GM12878 (cell line): ENCODE data around the gene PRM3. TPM values are rescaled to one million over a fixed set of nuclear protein-coding genes. Genes with fewer than 3 reads are reported as not detected.

Experiments
- ATAC-seq: fragments of 200-7000 bp; cut with Tn5 transposase; 3 replicates; pipeline ENCODE4 v1.9.1; 2020; ENCODE audit warnings: mild to moderate bottlenecking, moderate library complexity
- BruUV-seq: library from RNA; stranded (reverse); fragments of 400-500 nt; replicated peaks from 2 replicates; lab custom pipeline; 2021; lab: Mats Ljungman, UMichigan
- CTCF ChIA-PET: fragments of 300-600 bp; sonication (Branson Sonifier 250); formaldehyde crosslinking; extraction: SDS; loops from one replicate; lab custom pipeline; 2021; ENCODE audit warnings: inconsistent platforms; lab: Yijun Ruan, JAX
- POLR2A ChIA-PET: fragments of 350-600 bp; formaldehyde crosslinking; extraction: SDS; loops from one replicate; lab custom pipeline; 2021; ENCODE audit warnings: inconsistent platforms; lab: Charles Lee
- RAD21 ChIA-PET: fragments of 300-600 bp; sonication (Branson Sonifier 250); formaldehyde crosslinking; loops from one replicate; lab custom pipeline; 2023; ENCODE audit warnings: antibody characterized with exemption; ENCODE audit not compliant: unreplicated experiment; lab: Charles Lee
- SMC1A ChIA-PET: fragments of 300-600 bp; sonication (Branson Sonifier 250); formaldehyde crosslinking; loops from one replicate; lab custom pipeline; 2023; ENCODE audit not compliant: unreplicated experiment, uncharacterized antibody; lab: Charles Lee
- DNase-seq: peaks from one replicate; pipeline ENCODE4 v3.0.0-alpha.2; 2011; ENCODE audit warnings: low read depth, low spot score
- FAIRE-seq: peaks from 3 replicates; lab custom pipeline; 2011; peaks lifted over from hg19 to GRCh38; lab: Jason Lieb, UNC
- H2AFZ ChIP-seq: 2 replicates; pipeline ENCODE4 v1.6.0; 2011; ENCODE audit warnings: low read depth, low read length, control low read depth; ENCODE audit not compliant: control insufficient read depth
- H3K27ac ChIP-seq: 2 replicates; pipeline ENCODE4 v1.5.1; 2011; ENCODE audit warnings: control low read depth; ENCODE audit not compliant: control insufficient read depth, insufficient read depth
- H3K27me3 ChIP-seq, 2 experiments: replicated peaks in 1 of 2; 2 replicates each; pipeline versions ENCODE4 v1.6.0 to v1.6.1; 2011; ENCODE audit warnings: low read length in 1 of 2; ENCODE audit not compliant: control insufficient read depth in 2 of 2, insufficient read depth in 2 of 2
- H3K36me3 ChIP-seq, 2 experiments: 2 replicates each; pipeline ENCODE4 v1.5.1; 2011; ENCODE audit warnings: low read length in 1 of 2; ENCODE audit not compliant: control insufficient read depth in 2 of 2, insufficient read depth in 2 of 2
- H3K4me1 ChIP-seq: 2 replicates; pipeline ENCODE4 v1.6.1; 2011; ENCODE audit warnings: mild to moderate bottlenecking, low read length, moderate library complexity, mixed read lengths; ENCODE audit not compliant: control insufficient read depth, insufficient read depth
- H3K4me2 ChIP-seq: 2 replicates; pipeline ENCODE4 v1.6.0; 2011; ENCODE audit warnings: control low read depth; ENCODE audit not compliant: control insufficient read depth, insufficient read depth
- H3K4me3 ChIP-seq: fragments of 200-600 bp; sonication (generic); 2 replicates; pipeline ENCODE4 v1.5.1; 2016
- H3K79me2 ChIP-seq: 2 replicates; pipeline ENCODE4 v1.6.0; 2011; ENCODE audit warnings: low read length; ENCODE audit not compliant: control insufficient read depth, insufficient read depth
- H3K9ac ChIP-seq: 2 replicates; pipeline ENCODE4 v1.8.0; 2011; ENCODE audit warnings: low read length, control low read depth, mixed read lengths; ENCODE audit not compliant: control insufficient read depth, insufficient read depth
- H3K9me3 ChIP-seq: replicated peaks from 3 replicates; pipeline ENCODE4 v1.5.1; 2011; ENCODE audit warnings: mild to moderate bottlenecking, low read length; ENCODE audit not compliant: control insufficient read depth, insufficient read depth
- H4K20me1 ChIP-seq: 2 replicates; pipeline ENCODE4 v1.6.0; 2011; ENCODE audit not compliant: control insufficient read depth, insufficient read depth
- BHLHE40 ChIP-seq, 2 experiments: fragments of 450-650 bp in 1 of 2; IDR thresholded peaks; 2 replicates each; pipeline ENCODE4 v1.6.1; 2011 to 2017; ENCODE audit warnings: low read depth in 2 of 2, borderline replicate concordance in 1 of 2, improper control_type of control experiment in 1 of 2, low read length in 1 of 2, mild to moderate bottlenecking in 1 of 2
- DPF2 ChIP-seq: fragments of 450-650 bp; IDR thresholded peaks from 2 replicates; pipeline ENCODE4 v1.6.1; 2017; ENCODE audit warnings: mild to moderate bottlenecking
- EGR1 ChIP-seq, 2 experiments: IDR thresholded peaks; 1 replicate in 1 of 2; 2 replicates in 1 of 2; pipeline ENCODE4 v1.6.1; 2011 to 2012; ENCODE audit warnings: low read depth in 2 of 2, low read length in 2 of 2, borderline replicate concordance in 1 of 2, mild to moderate bottlenecking in 1 of 2, moderate library complexity in 1 of 2
- ESRRA ChIP-seq: IDR thresholded peaks from 2 replicates; pipeline ENCODE4 v1.6.1; 2012; ENCODE audit warnings: mild to moderate bottlenecking, low read length, improper control_type of control experiment
- FOXK2 ChIP-seq: fragments of 450-650 bp; IDR thresholded peaks from 2 replicates; pipeline ENCODE4 v1.6.1; 2017; ENCODE audit warnings: mild to moderate bottlenecking, moderate library complexity
- LARP7 ChIP-seq: fragments of 450-650 bp; IDR thresholded peaks from 2 replicates; pipeline ENCODE4 v1.6.1; 2017; ENCODE audit warnings: mild to moderate bottlenecking
- MLLT1 ChIP-seq: fragments of 450-650 bp; IDR thresholded peaks from 2 replicates; pipeline ENCODE4 v1.6.1; 2016; ENCODE audit warnings: mild to moderate bottlenecking
- MTA3 ChIP-seq: IDR thresholded peaks from 2 replicates; pipeline ENCODE4 v1.6.1; 2012; ENCODE audit warnings: low read length, inconsistent platforms, borderline replicate concordance
- MXI1 ChIP-seq: fragments of 150-350 bp; IDR thresholded peaks from 2 replicates; pipeline ENCODE4 v1.6.1; 2011; ENCODE audit warnings: low read depth, mild to moderate bottlenecking, inconsistent platforms, low read length, improper control_type of control experiment
- NKRF ChIP-seq: fragments of 450-650 bp; conservative IDR thresholded peaks from 2 replicates; pipeline ENCODE4 v1.6.1; 2017; ENCODE audit warnings: mild to moderate bottlenecking, moderate library complexity
- POLR2A ChIP-seq: IDR thresholded peaks from 2 replicates; pipeline ENCODE4 v1.6.1; 2011; ENCODE audit warnings: low read depth, mild to moderate bottlenecking, low read length
- POU2F2 ChIP-seq: IDR thresholded peaks from 3 replicates; pipeline ENCODE4 v1.6.1; 2011; ENCODE audit warnings: low read depth, mild to moderate bottlenecking, low read length, borderline replicate concordance
- SREBF1 ChIP-seq: IDR thresholded peaks from 2 replicates; pipeline ENCODE4 v1.6.1; 2012; ENCODE audit warnings: mild to moderate bottlenecking, low read length
- SUZ12 ChIP-seq: fragments of 200-600 bp; sonication (generic); IDR thresholded peaks from one replicate; pipeline ENCODE4 v1.6.1; 2018; ENCODE audit warnings: antibody characterized with exemption, mild to moderate bottlenecking; ENCODE audit not compliant: unreplicated experiment
- TARDBP ChIP-seq: IDR thresholded peaks from 2 replicates; pipeline ENCODE4 v1.6.1; 2016; ENCODE audit warnings: borderline replicate concordance
- TCF7 ChIP-seq: IDR thresholded peaks from 2 replicates; pipeline ENCODE4 v1.6.1; 2014; ENCODE audit warnings: antibody characterized with exemption, borderline replicate concordance
- WRNIP1 ChIP-seq: IDR thresholded peaks from 2 replicates; pipeline ENCODE4 v1.6.1; 2011; ENCODE audit warnings: low read depth, low read length, improper control_type of control experiment, borderline replicate concordance
- YBX1 ChIP-seq: fragments of 450-650 bp; IDR thresholded peaks from 2 replicates; pipeline ENCODE4 v1.6.1; 2016; ENCODE audit warnings: antibody characterized with exemption
- ZNF24 ChIP-seq: fragments of 450-650 bp; IDR thresholded peaks from 2 replicates; pipeline ENCODE4 v1.6.1; 2017; ENCODE audit warnings: antibody characterized with exemption, mild to moderate bottlenecking
- WGBS: methylation state at CpG from one replicate; pipeline ENCODE4 v1.1.6; 2016; ENCODE audit warnings: low lambda C conversion rate; ENCODE audit not compliant: insufficient replicate concordance, insufficient coverage; ENCODE audit errors: missing lambda C conversion rate; 5-methylcytosine and 5-hydroxymethylcytosine counted together
- in situ Hi-C: fragments of 300-500 bp; cut with MboI; formaldehyde crosslinking; loops from 9 replicates; pipeline ENCODE4 v1.14.3; 2018; ENCODE audit warnings: mixed read lengths
- intact Hi-C: fragments of 100-400 bp; cut with micrococcal nuclease; formaldehyde crosslinking; loops from one replicate; pipeline ENCODE4 v1.14.2; 2022; ENCODE audit not compliant: unreplicated experiment
- polyA plus RNA-seq, 11 experiments: library from polyadenylated mRNA; depleted of rRNA in 4 of 11; unstranded in 6 of 11; stranded (reverse) in 5 of 11; fragments of >200 nt; fragmentation: Nextera tagmentation in 4 of 11; fragmentation: Illumina TruSeq in 1 of 11; extraction: Ambion mirVana in 4 of 11; extraction: Trizol in 1 of 11; gene quantifications; 1 replicate in 1 of 11; 2 replicates in 10 of 11; pipeline versions ENCODE4 v1.2.1 to v1.2.3, GENCODE V29; 2011 to 2016; ENCODE audit warnings: inconsistent platforms in 2 of 11, missing spikeins in 2 of 11, low read depth in 1 of 11
- total RNA-seq, 4 experiments: library from RNA; depleted of rRNA in 3 of 4; stranded (reverse); fragments of >200 nt in 3 of 4; fragmentation: Illumina TruSeq in 1 of 4; extraction: Trizol in 1 of 4; gene quantifications; 2 replicates each; pipeline versions ENCODE4 v1.2.1 to v1.2.3, GENCODE V29; 2013 to 2021
- TF ChIP-seq, protein P1 (sequence below): IDR thresholded peaks from 2 replicates; pipeline ENCODE4 v1.6.1; 2011; ENCODE audit warnings: low read depth, mild to moderate bottlenecking, low read length, moderate library complexity, borderline replicate concordance; ENCODE audit errors: extremely low read depth

The PRM3 gene
- total and polyA plus RNA-seq, 10 of the 15 experiments (the other 5 are each of a cell fraction or from before 2014, with no cell fraction given), result not detected

- H2AFZ ChIP-seq, result peak overlapping the region; percentile 25; the same call in 1 of the 2 replicates
- DNase-seq, result no peak
- TF ChIP-seq FOXK2, result no peak
- TF ChIP-seq WRNIP1, result no peak
- no peak; the same call in none of the 2 replicates for TF ChIP-seq POLR2A
- no peak for TF ChIP-seq YBX1
- TF ChIP-seq, protein P1, sequence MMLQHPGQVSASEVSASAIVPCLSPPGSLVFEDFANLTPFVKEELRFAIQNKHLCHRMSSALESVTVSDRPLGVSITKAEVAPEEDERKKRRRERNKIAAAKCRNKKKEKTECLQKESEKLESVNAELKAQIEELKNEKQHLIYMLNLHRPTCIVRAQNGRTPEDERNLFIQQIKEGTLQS, result no peak
- no peak for TF ChIP-seq SUZ12
- TF ChIP-seq ZNF24, result no peak
- TF ChIP-seq TARDBP, result no peak
- TF ChIP-seq NKRF, result no peak
- TF ChIP-seq ESRRA, result no peak
- peak; percentile 42 to 45; a peak in 2 of 4 replicates for TF ChIP-seq BHLHE40 (IDR thresholded peaks at IDR 0.05; ENCODE audit: borderline replicate concordance in 1 of 2, low read depth in 2 of 2, low read length in 1 of 2)
- TF ChIP-seq DPF2, result no peak
- peak; percentile 37; the same call in 1 of the 3 replicates for TF ChIP-seq POU2F2
- peak; percentile 16; the same call in 1 of the 2 replicates for TF ChIP-seq LARP7
- TF ChIP-seq MXI1, result peak; percentile 31; the same call in 1 of the 2 replicates
- TF ChIP-seq SREBF1, result no peak
- TF ChIP-seq MLLT1, result peak; percentile 77
- TF ChIP-seq EGR1 (IDR thresholded peaks at IDR 0.05; ENCODE audit: borderline replicate concordance in 1 of 2, low read depth in 2 of 2, low read length in 2 of 2), result no peak
- no peak for TF ChIP-seq TCF7
- TF ChIP-seq MTA3, result no peak
These were observed 19.2 kb downstream of the PRM3 start for GRCh38 chr16:11253995-11254912.

More at GRCh38 chr16:11253995-11254912, 19.2 kb downstream of the PRM3 start:
- ATAC-seq (no peak), FAIRE-seq (peak; percentile 49)
- POLR2A ChIA-PET, result interaction anchor here (0.6 to 6.6 kb wide), 15 partner anchors 21 to 289 kb away, joined by 3 to 80 read pairs (median 7); no protein-coding TSS in a partner anchor
- SMC1A ChIA-PET, result interaction anchor here (0.8 to 8.8 kb wide), 23 partner anchors 18 to 306 kb away, joined by 3 to 108 read pairs (median 5); no protein-coding TSS in a partner anchor
- Histone ChIP-seq H3K36me3 (peaks cover 0 to 3% of the 10 kb centered on the region in 2 experiments; a peak in 1 of 4 replicates), H3K9me3 (no peaks in the 10 kb centered on the region), H3K27ac (peak overlapping the region; percentile 71), H3K79me2 (peaks cover 37% of the 10 kb centered on the region), H3K9ac (peak overlapping the region; percentile 89), H3K4me1 (peaks cover 41% of the 10 kb centered on the region), H3K4me2 (peak overlapping the region; percentile 92), H3K27me3 (no peaks in the 10 kb centered on the region), H4K20me1 (no peaks in the 10 kb centered on the region), H3K4me3 (peak overlapping the region; percentile 91)
- RAD21 ChIA-PET, result interaction anchor here (0.7 to 11.8 kb wide), 30 partner anchors 18 to 304 kb away, joined by 3 to 243 read pairs (median 12); no protein-coding TSS in a partner anchor
- CTCF ChIA-PET, result interaction anchor here (0.8 to 11.0 kb wide), 20 partner anchors 18 to 300 kb away, joined by 3 to 170 read pairs (median 10); no protein-coding TSS in a partner anchor
- WGBS, result 0% methylated on average over 29 of the region's 29 CpGs
- intact Hi-C loops (loop anchor here (2.0 kb wide), 2 partner anchors 29 to 51 kb away; no protein-coding TSS in a partner anchor), in situ Hi-C loops (loop anchor here (5.0 kb wide), 1 partner anchor 287 kb away; no protein-coding TSS in a partner anchor)
- BruUV-seq, result TSS peak; percentile 67
